ENCODE measurements around the gene SCNN1B.

- TF ChIP-seq, protein P1, sequence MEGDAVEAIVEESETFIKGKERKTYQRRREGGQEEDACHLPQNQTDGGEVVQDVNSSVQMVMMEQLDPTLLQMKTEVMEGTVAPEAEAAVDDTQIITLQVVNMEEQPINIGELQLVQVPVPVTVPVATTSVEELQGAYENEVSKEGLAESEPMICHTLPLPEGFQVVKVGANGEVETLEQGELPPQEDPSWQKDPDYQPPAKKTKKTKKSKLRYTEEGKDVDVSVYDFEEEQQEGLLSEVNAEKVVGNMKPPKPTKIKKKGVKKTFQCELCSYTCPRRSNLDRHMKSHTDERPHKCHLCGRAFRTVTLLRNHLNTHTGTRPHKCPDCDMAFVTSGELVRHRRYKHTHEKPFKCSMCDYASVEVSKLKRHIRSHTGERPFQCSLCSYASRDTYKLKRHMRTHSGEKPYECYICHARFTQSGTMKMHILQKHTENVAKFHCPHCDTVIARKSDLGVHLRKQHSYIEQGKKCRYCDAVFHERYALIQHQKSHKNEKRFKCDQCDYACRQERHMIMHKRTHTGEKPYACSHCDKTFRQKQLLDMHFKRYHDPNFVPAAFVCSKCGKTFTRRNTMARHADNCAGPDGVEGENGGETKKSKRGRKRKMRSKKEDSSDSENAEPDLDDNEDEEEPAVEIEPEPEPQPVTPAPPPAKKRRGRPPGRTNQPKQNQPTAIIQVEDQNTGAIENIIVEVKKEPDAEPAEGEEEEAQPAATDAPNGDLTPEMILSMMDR (conservative IDR thresholded peaks at IDR 0.05 in 1 of 2, IDR thresholded peaks at IDR 0.05 in 1 of 2; ENCODE audit: low read depth in 1 of 2, low read length in 2 of 2): no peak
- TF ChIP-seq EZH2 (IDR thresholded peaks at IDR 0.05; ENCODE audit: low read length, missing control alignments): no peak
Measured at GRCh38 chr16:23375643-23376042, 73.5 kb downstream of the SCNN1B start.
